Peyer's patch (tissue), 4 donors: ENCODE measurements around the gene SCRT2.

Experiments
- CTCF ChIP-seq, 6 experiments: fragments of 450-650 bp in 4 of 6; fragments of 200-600 bp in 2 of 6; sonication (generic) in 1 of 6; IDR thresholded peaks; one replicate each; pipeline ENCODE4 v1.5.1; 2017 to 2019; ENCODE audit warnings: antibody characterized with exemption in 6 of 6, mild to moderate bottlenecking in 3 of 6, moderate library complexity in 1 of 6
- POLR2A ChIP-seq, 2 donors: fragments of 450-650 bp; IDR thresholded peaks; one replicate each; pipeline ENCODE4 v1.5.1; 2017; ENCODE audit warnings: antibody characterized with exemption in 2 of 2, mild to moderate bottlenecking in 2 of 2, moderate library complexity in 2 of 2

- TF ChIP-seq CTCF (IDR thresholded peaks at IDR 0.05) (no peak), POLR2A (IDR thresholded peaks at IDR 0.05) (no peak)
These were observed 48.2 kb upstream of the SCRT2 start for GRCh38 chr20:723756-724155.
